Mucosa of descending colon (tissue), 3 donors: ENCODE measurements around the gene DNAAF1. TPM values are rescaled to one million over a fixed set of nuclear protein-coding genes. Genes with fewer than 3 reads are reported as not detected.

Experiments used
- ATAC-seq: fragments of 200-7000 bp; cut with Tn5 transposase; one replicate; pipeline ENCODE4 v1.9.1; 2020; ENCODE audit warnings: mild to moderate bottlenecking, moderate library complexity
- DNase-seq, 3 donors: peaks; one replicate each; pipeline ENCODE4 v3.0.0-alpha.2; 2020
- H3K36me3 ChIP-seq: fragments of 200-600 bp; one replicate; pipeline ENCODE4 v1.8.0; 2021; ENCODE audit warnings: low read depth, mild to moderate bottlenecking
- H3K4me1 ChIP-seq: fragments of 200-600 bp; one replicate; pipeline ENCODE4 v1.8.0; 2021; ENCODE audit warnings: low read depth, mild to moderate bottlenecking
- H3K4me3 ChIP-seq: fragments of 200-600 bp; one replicate; pipeline ENCODE4 v1.8.0; 2021; ENCODE audit warnings: mild to moderate bottlenecking
- H3K9me3 ChIP-seq: fragments of 200-600 bp; one replicate; pipeline ENCODE4 v1.8.0; 2021; ENCODE audit warnings: mild to moderate bottlenecking
- intact Hi-C, 2 donors: fragments of 100-400 bp; cut with DNase I in 1 of 2; cut with micrococcal nuclease in 1 of 2; formaldehyde crosslinking; loops; one replicate each; pipeline versions ENCODE4 v1.11.0 to v1.11.1; 2022; cut with DNase I, micrococcal nuclease
- total RNA-seq, 3 donors: library from RNA; stranded (reverse); fragmentation: NEBNext Ultra II Directional in 2 of 3; extraction: Animal tissue kit (Norgen Biotek cat#: 25700) in 2 of 3; gene quantifications; one replicate each; pipeline versions ENCODE4 v1.2.1 to v1.2.4, GENCODE V29; 2021 to 2023
- TF ChIP-seq, protein P1 (sequence below): fragments of 200-600 bp; IDR thresholded peaks from one replicate; pipeline ENCODE4 v1.8.0; 2022; ENCODE audit warnings: antibody characterized with exemption, mild to moderate bottlenecking
- donor health status: DM: no; HTN: no; CAD: no; lungs with moderate emphysema.
- donor health status: DM: no; HTN: no; CAD: no.
- donor health status: DM: no; HTN: yes; CAD: no.

The DNAAF1 gene
- total RNA-seq, 3 donors from 2014 or later = 0.95 TPM; not detected in 2

DNA sequence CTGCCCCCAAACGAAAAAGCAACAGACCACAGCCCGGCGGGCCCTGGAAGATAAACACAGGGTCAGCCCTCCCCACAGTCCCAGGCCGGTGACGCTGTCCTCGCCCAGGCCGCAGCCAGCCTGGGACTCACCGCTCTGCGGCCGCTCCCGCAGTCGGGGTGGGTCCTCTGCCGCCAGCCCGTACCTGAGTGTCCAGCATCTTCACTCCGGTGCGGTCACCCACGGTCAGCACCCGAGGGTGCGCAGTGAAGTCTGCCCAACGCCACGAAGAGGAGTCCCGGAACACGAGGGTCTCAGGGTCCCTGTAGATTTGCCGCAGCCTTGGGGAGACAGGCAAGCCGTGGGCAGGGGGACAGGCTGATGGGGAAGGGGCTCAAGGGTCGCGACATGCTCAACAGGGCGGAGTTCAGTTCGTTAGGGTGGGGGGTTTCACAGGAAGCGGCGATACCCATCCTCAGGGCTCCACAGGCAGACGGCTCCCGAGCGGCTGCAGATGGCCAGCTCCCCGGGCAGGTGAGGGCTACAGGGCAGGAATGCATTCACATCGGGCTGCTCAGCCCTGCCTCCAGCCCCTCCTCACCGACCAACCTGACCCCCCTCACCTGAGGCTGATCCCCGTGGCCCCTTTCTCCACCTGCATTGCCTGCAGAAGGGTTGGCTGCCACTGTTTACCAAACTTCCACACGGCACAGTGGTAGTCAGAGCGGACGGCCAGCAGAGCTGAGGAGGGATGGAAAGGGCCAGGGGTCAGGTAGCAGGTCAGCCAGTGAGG is 36.2 kb downstream of the DNAAF1 start:
- DNase-seq (no peak), ATAC-seq (no peak)
- peaks cover 13% of the 10 kb centered on the region for H3K4me1 ChIP-seq
- no peak overlapping the region for H3K4me3 ChIP-seq
- peaks cover 4% of the 10 kb centered on the region for H3K36me3 ChIP-seq
- intact Hi-C loops = no loop called here
- TF ChIP-seq, protein P1, sequence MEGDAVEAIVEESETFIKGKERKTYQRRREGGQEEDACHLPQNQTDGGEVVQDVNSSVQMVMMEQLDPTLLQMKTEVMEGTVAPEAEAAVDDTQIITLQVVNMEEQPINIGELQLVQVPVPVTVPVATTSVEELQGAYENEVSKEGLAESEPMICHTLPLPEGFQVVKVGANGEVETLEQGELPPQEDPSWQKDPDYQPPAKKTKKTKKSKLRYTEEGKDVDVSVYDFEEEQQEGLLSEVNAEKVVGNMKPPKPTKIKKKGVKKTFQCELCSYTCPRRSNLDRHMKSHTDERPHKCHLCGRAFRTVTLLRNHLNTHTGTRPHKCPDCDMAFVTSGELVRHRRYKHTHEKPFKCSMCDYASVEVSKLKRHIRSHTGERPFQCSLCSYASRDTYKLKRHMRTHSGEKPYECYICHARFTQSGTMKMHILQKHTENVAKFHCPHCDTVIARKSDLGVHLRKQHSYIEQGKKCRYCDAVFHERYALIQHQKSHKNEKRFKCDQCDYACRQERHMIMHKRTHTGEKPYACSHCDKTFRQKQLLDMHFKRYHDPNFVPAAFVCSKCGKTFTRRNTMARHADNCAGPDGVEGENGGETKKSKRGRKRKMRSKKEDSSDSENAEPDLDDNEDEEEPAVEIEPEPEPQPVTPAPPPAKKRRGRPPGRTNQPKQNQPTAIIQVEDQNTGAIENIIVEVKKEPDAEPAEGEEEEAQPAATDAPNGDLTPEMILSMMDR = no peak
- H3K9me3 ChIP-seq = no peaks in the 10 kb centered on the region

DNA sequence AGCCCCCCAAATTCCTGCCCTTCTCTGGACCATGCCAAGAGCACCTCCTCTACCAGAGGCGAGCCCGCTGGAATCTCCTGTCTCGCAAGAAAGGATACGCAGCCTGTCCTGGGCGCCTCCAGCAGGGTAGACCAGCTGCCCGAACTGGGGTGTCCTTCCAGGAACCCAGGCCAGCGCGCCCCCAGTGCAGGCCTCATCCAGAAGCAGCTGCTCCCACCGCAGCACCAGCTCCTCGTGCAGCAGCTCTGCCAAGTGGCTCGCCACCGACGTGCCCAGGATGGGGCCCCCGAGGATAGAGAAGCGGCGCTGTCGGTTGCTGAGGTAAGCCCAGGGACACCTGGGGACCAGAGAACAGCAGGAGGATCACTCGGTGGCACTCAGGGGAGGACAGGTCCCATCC is 37.0 kb downstream of the DNAAF1 start:
- intact Hi-C loops = no loop called here

DNA sequence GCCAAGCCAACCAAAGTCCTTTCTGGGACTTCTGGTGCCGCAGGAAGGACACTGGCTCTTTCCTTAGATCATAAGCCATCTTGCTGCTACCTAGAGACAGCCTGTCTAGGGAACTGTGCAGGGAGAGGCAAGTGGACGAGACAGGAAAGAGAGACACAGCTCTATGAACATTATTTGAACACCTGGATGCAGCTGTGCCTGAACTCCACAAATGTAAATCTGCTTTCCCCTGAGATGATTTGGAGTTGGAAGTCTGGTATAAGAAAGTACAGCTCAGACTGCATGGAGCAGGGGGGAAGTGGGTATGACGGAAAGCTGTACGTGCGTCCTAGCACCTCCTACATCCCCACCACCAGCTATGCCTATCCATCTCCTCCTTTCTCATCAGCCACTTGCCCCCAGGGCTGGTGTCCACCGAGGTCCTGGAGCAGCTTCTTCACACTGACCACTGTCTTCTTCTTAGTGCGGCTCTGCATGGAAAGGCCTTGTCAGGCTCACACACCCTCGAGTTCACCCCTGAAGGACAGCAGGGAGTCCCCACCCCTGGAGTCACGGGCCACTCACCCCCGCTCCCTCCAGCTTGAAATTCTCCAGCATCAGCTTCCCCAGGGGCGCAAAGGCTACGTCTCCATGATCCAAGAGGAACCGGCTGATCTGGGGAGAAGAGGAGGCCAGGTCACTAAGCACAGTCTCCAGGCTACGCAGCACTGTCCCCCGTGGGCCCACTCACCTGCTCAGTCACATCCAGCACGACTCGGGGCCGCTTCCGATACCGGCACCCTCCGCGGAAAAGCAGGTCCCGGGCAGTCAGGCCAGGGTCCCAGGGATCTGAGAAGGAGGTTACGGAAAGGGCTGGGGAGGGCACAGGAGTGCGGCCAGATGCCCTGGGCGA is 37.8 kb downstream of the DNAAF1 start:
- Histone ChIP-seq H3K36me3 (peaks cover 4% of the 10 kb centered on the region), H3K4me1 (peaks cover 9% of the 10 kb centered on the region), H3K4me3 (no peak overlapping the region), H3K9me3 (no peaks in the 10 kb centered on the region)
- intact Hi-C loops = no loop called here
- TF ChIP-seq, protein P1 = no peak
- ATAC-seq = no peak
- no peak for DNase-seq

More for the DNA sequence above, 37.0 kb downstream of the DNAAF1 start:
- peaks cover 13% of the 10 kb centered on the region for H3K4me1 ChIP-seq
- H3K9me3 ChIP-seq = no peaks in the 10 kb centered on the region
- TF ChIP-seq, protein P1 = no peak
- ATAC-seq (no peak), DNase-seq (no peak)
- H3K4me3 ChIP-seq = no peak overlapping the region
- H3K36me3 ChIP-seq = peaks cover 4% of the 10 kb centered on the region

DNA sequence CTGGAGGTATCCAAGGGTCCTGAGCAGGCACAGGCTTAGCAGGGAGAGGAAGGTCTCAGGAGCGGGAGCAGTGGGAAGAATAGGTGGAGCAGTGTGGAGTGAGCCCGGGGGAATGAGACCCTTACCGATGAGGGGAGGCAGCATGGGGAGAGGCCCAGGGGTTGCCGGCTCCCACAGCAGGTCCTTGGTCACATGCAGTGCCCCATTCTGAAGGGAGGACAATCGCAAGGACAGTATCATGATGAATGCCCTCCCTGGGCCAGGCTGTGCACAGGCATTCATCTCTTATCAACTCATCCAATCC is 38.4 kb downstream of the DNAAF1 start:
- intact Hi-C loops = no loop called here
- DNase-seq = no peak
- peaks cover 4% of the 10 kb centered on the region for H3K36me3 ChIP-seq
- no peaks in the 10 kb centered on the region for H3K9me3 ChIP-seq
- peaks cover 9% of the 10 kb centered on the region for H3K4me1 ChIP-seq
- TF ChIP-seq, protein P1 = no peak
- ATAC-seq = no peak
- no peak overlapping the region for H3K4me3 ChIP-seq

DNA sequence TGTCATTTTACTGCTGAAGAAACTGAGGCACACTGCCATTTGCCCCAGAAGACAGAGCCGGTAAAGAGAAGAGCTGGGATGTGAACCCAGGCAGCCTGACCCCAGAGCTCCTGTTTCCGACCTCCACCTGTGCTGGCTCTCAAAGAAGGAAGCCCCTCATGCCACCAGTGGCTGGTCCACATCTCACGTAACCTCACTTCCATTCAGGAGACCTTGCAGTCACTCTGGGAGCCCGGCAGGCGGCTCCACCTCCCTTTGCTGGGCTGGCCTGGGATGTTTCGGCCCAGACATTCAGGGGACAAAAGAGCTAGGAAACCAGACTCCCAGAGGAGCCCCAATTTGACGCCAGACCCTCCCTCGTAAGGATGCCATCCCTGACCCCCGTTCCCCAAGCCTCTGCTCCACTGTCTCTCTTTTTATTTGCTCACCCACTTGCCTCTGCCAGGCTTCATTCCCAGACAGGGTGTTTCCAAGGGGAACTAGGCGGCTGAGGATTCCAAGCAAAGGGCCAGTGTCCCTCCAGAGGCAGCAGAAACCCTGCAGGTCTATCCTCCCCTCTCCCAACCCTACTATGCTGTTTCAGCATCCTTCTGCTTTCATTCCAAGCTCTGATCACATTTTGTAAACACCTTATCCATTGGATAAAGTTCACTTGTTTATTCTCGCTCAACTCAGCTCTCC is 38.9 kb downstream of the DNAAF1 start:
- DNase-seq (no peak), ATAC-seq (no peak)
- intact Hi-C loops = no loop called here
- H3K4me3 ChIP-seq = no peak overlapping the region
- TF ChIP-seq, protein P1 = no peak
- H3K36me3 ChIP-seq = peaks cover 3% of the 10 kb centered on the region
- peaks cover 9% of the 10 kb centered on the region for H3K4me1 ChIP-seq
- no peaks in the 10 kb centered on the region for H3K9me3 ChIP-seq
